OCI-LY1 (cell line): ENCODE measurements around the gene CHD5.

Experiments used
- CTCF ChIP-seq: fragments of 200-600 bp; sonication (generic), shearing (Covaris generic); IDR thresholded peaks from 2 replicates; pipeline ENCODE4 v1.5.1; 2017; ENCODE audit warnings: mild to moderate bottlenecking, antibody characterized with exemption, low read length, moderate library complexity, mixed read lengths
- EZH2 ChIP-seq: fragments of 200-600 bp; sonication (generic), shearing (Covaris generic); IDR thresholded peaks from 2 replicates; pipeline ENCODE4 v1.8.0; 2017; ENCODE audit warnings: borderline replicate concordance, mixed run types, mild to moderate bottlenecking, antibody characterized with exemption, low read length, moderate library complexity, mixed read lengths

- no peak for TF ChIP-seq CTCF
- no peak for TF ChIP-seq EZH2
Observed at GRCh38 chr1:6121651-6122370, 58.3 kb downstream of the CHD5 start.
